Esophagus squamous epithelium (tissue), 5 donors: Measurements from ENCODE around the gene SLC13A2. TPM values are rescaled to one million over a fixed set of nuclear protein-coding genes. Genes with fewer than 3 reads are reported as not detected.

ENCODE experiments used
- DNase-seq: peaks from one replicate; lab custom pipeline; 2025; lab: John Stamatoyannopoulos, UW
- H3K27ac ChIP-seq, 4 donors: fragments of 200-600 bp; sonication (generic); one replicate each; pipeline ENCODE4 v1.5.1; 2016 to 2019; ENCODE audit warnings: mild to moderate bottlenecking in 1 of 4
- H3K27me3 ChIP-seq, 4 donors: fragments of 200-600 bp; sonication (generic); 1 replicate in 3 of 4; 2 replicates in 1 of 4; pipeline versions ENCODE4 v1.5.1 to v1.6.0; 2017 to 2021; ENCODE audit warnings: antibody characterized with exemption in 1 of 4
- H3K36me3 ChIP-seq, 3 donors: fragments of 200-600 bp; sonication (generic); one replicate each; pipeline ENCODE4 v1.5.1; 2016 to 2019
- H3K4me1 ChIP-seq, 3 donors: fragments of 200-600 bp; sonication (generic); one replicate each; pipeline ENCODE4 v1.5.1; 2017 to 2019
- H3K4me3 ChIP-seq, 4 donors: fragments of 200-600 bp; sonication (generic); 1 replicate in 3 of 4; 2 replicates in 1 of 4; pipeline ENCODE4 v1.5.1; 2016 to 2019; ENCODE audit warnings: mild to moderate bottlenecking in 2 of 4, moderate library complexity in 1 of 4
- H3K9me3 ChIP-seq, 3 donors: fragments of 200-600 bp; sonication (generic); one replicate each; pipeline ENCODE4 v1.5.1; 2016 to 2019
- CTCF ChIP-seq, 6 experiments: fragments of 450-650 bp in 4 of 6; fragments of 200-600 bp in 2 of 6; sonication (generic) in 2 of 6; IDR thresholded peaks; one replicate each; pipeline ENCODE4 v1.5.1; 2016 to 2019; ENCODE audit warnings: antibody characterized with exemption in 6 of 6, mild to moderate bottlenecking in 4 of 6, moderate library complexity in 4 of 6
- POLR2A ChIP-seq, 4 donors: fragments of 450-650 bp; IDR thresholded peaks; one replicate each; pipeline ENCODE4 v1.6.1; 2017; ENCODE audit warnings: antibody characterized with exemption in 4 of 4, mild to moderate bottlenecking in 4 of 4, moderate library complexity in 3 of 4
- WGBS, 2 donors: methylation state at CpG; one replicate each; pipeline ENCODE4 v1.1.5; 2018; 5-methylcytosine and 5-hydroxymethylcytosine counted together
- intact Hi-C: fragments of 100-400 bp; cut with DNase I; formaldehyde crosslinking; loops from one replicate; pipeline ENCODE4 v1.15.0; 2022
- total RNA-seq, 4 donors: library from RNA; depleted of rRNA; stranded (reverse); fragments of >200 nt; gene quantifications; one replicate each; pipeline ENCODE4 v1.1.0, GENCODE V29; 2016
- donor health status: DM: yes; HTN: yes; CAD: no.

The SLC13A2 gene
- total RNA-seq, 4 donors from 2014 or later, result not detected

GRCh38 chr17:28477928-28478327, 4.5 kb downstream of the SLC13A2 start:
- Histone ChIP-seq H3K4me1 (no peaks in the 10 kb centered on the region), H3K27me3 (peaks cover 0 to 4% (median 0%) of the 10 kb centered on the region in 4 donors), H3K4me3 (no peak overlapping the region), H3K9me3 (no peaks in the 10 kb centered on the region), H3K36me3 (no peaks in the 10 kb centered on the region), H3K27ac (no peak overlapping the region)
- 87 to 88% methylated on average over 7 of the region's 7 CpGs for WGBS, 2 donors
- DNase-seq, result no peak
- intact Hi-C loops, result no loop called here
- no peak for TF ChIP-seq POLR2A (IDR thresholded peaks at IDR 0.05)
- TF ChIP-seq CTCF (IDR thresholded peaks at IDR 0.05), result no peak

GRCh38 chr17:28478712-28479615, 5.5 kb downstream of the SLC13A2 start:
- no peak overlapping the region for H3K27ac ChIP-seq
- H3K36me3 ChIP-seq, result no peaks in the 10 kb centered on the region
- peaks cover 0 to 12% (median 0%) of the 10 kb centered on the region in 4 donors for H3K27me3 ChIP-seq
- no peak overlapping the region for H3K4me3 ChIP-seq
- no peaks in the 10 kb centered on the region for H3K9me3 ChIP-seq
- no peak for TF ChIP-seq POLR2A (IDR thresholded peaks at IDR 0.05)
- intact Hi-C loops, result no loop called here
- H3K4me1 ChIP-seq, result no peaks in the 10 kb centered on the region
- 68 to 70% methylated on average over 3 of the region's 3 CpGs for WGBS, 2 donors
- no peak for DNase-seq

- H3K27ac ChIP-seq, result no peak overlapping the region
- H3K4me3 ChIP-seq, result no peak overlapping the region
- TF ChIP-seq POLR2A (IDR thresholded peaks at IDR 0.05), result no peak
- TF ChIP-seq CTCF (IDR thresholded peaks at IDR 0.05), result no peak
- no peaks in the 10 kb centered on the region for H3K9me3 ChIP-seq
- DNase-seq, result no peak
- 51 to 86% methylated on average over 5 of the region's 5 CpGs for WGBS, 2 donors
- H3K4me1 ChIP-seq, result no peaks in the 10 kb centered on the region
- H3K36me3 ChIP-seq, result no peaks in the 10 kb centered on the region
- intact Hi-C loops, result no loop called here
- peaks cover 0 to 13% (median 0%) of the 10 kb centered on the region in 4 donors for H3K27me3 ChIP-seq
These were observed 6.8 kb downstream of the SLC13A2 start for GRCh38 chr17:28480278-28480677.

- H3K36me3 ChIP-seq, result no peaks in the 10 kb centered on the region
- TF ChIP-seq CTCF (IDR thresholded peaks at IDR 0.05) (no peak), POLR2A (IDR thresholded peaks at IDR 0.05) (no peak)
- no peak overlapping the region for H3K4me3 ChIP-seq
- H3K27ac ChIP-seq, result no peak overlapping the region
- WGBS, 2 donors, result 63 to 69% methylated on average over 7 to 10 of the region's 10 CpGs
- H3K27me3 ChIP-seq, result peaks cover 0 to 13% (median 0%) of the 10 kb centered on the region in 4 donors
- no peak for DNase-seq
- intact Hi-C loops, result no loop called here
- no peaks in the 10 kb centered on the region for H3K4me1 ChIP-seq
- no peaks in the 10 kb centered on the region for H3K9me3 ChIP-seq
These were observed 7.5 kb downstream of the SLC13A2 start for GRCh38 chr17:28480799-28481571.

GRCh38 chr17:28482551-28483199, 9.2 kb downstream of the SLC13A2 start:
- Histone ChIP-seq H3K27ac (no peak overlapping the region), H3K4me3 (no peak overlapping the region), H3K27me3 (peaks cover 0 to 13% (median 0%) of the 10 kb centered on the region in 4 donors), H3K9me3 (no peaks in the 10 kb centered on the region), H3K36me3 (no peaks in the 10 kb centered on the region), H3K4me1 (no peaks in the 10 kb centered on the region)
- 42 to 76% methylated on average over 10 of the region's 10 CpGs for WGBS, 2 donors
- DNase-seq, result no peak
- no peak for TF ChIP-seq CTCF (IDR thresholded peaks at IDR 0.05)
- TF ChIP-seq POLR2A (IDR thresholded peaks at IDR 0.05), result no peak
- intact Hi-C loops, result no loop called here
